Measurements from ENCODE around the gene SLC5A7. TPM values are rescaled to one million over a fixed set of nuclear protein-coding genes. Genes with fewer than 3 reads are reported as not detected.

Gene SLC5A7
- total and polyA plus RNA-seq, 4 donors: under 0.01 TPM; not detected in 3

DNA sequence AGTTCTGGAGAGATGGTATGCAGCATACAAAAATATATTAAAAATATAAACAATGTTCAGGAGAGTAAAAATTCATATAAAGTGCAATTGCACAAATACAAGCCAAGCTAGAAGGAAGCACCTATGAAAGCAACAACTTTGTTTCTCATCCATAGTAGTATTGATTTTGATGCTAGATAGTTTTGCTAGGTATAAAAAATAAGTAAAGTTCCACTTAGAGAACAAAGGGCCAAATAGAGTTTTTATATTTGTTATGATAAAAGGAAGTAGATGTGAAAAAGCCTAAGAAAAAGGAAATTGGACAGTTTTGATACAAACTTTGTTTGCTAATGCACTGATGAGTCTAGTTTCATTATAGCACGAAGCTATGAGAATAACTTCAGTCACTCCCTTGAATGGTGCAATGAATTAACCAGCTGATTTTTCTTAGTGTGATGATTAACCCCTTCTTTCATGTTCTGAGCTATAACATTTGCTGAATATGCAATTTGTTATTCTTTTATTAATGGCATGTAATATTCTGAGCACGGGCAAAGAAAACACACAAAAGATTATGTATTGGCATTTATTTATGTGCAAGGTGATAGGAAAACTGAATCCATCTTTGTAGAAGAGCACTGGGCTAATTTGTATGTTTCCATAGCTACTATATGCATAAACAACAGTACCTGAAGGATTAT is 24.7 kb downstream of the SLC5A7 start:
- peaks cover 0 to 15% (median 4%) of the 10 kb centered on the region in 4 donors for H3K9me3 ChIP-seq (ENCODE audit: control insufficient read depth in 4 of 4, low read length in 3 of 4)
- TF ChIP-seq, protein P1, sequence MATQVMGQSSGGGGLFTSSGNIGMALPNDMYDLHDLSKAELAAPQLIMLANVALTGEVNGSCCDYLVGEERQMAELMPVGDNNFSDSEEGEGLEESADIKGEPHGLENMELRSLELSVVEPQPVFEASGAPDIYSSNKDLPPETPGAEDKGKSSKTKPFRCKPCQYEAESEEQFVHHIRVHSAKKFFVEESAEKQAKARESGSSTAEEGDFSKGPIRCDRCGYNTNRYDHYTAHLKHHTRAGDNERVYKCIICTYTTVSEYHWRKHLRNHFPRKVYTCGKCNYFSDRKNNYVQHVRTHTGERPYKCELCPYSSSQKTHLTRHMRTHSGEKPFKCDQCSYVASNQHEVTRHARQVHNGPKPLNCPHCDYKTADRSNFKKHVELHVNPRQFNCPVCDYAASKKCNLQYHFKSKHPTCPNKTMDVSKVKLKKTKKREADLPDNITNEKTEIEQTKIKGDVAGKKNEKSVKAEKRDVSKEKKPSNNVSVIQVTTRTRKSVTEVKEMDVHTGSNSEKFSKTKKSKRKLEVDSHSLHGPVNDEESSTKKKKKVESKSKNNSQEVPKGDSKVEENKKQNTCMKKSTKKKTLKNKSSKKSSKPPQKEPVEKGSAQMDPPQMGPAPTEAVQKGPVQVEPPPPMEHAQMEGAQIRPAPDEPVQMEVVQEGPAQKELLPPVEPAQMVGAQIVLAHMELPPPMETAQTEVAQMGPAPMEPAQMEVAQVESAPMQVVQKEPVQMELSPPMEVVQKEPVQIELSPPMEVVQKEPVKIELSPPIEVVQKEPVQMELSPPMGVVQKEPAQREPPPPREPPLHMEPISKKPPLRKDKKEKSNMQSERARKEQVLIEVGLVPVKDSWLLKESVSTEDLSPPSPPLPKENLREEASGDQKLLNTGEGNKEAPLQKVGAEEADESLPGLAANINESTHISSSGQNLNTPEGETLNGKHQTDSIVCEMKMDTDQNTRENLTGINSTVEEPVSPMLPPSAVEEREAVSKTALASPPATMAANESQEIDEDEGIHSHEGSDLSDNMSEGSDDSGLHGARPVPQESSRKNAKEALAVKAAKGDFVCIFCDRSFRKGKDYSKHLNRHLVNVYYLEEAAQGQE (IDR thresholded peaks at IDR 0.05): no peak
- no peak for TF ChIP-seq FOXA2 (IDR thresholded peaks at IDR 0.05)
- TF ChIP-seq TAF1 (conservative IDR thresholded peaks at IDR 0.05): no peak
- no peak for TF ChIP-seq HNF4A (conservative IDR thresholded peaks at IDR 0.05)
- TF ChIP-seq NR2F2 (IDR thresholded peaks at IDR 0.05): no peak
- TF ChIP-seq, protein P2, sequence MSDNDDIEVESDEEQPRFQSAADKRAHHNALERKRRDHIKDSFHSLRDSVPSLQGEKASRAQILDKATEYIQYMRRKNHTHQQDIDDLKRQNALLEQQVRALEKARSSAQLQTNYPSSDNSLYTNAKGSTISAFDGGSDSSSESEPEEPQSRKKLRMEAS (IDR thresholded peaks at IDR 0.05): no peak
- TF ChIP-seq, protein P3, sequence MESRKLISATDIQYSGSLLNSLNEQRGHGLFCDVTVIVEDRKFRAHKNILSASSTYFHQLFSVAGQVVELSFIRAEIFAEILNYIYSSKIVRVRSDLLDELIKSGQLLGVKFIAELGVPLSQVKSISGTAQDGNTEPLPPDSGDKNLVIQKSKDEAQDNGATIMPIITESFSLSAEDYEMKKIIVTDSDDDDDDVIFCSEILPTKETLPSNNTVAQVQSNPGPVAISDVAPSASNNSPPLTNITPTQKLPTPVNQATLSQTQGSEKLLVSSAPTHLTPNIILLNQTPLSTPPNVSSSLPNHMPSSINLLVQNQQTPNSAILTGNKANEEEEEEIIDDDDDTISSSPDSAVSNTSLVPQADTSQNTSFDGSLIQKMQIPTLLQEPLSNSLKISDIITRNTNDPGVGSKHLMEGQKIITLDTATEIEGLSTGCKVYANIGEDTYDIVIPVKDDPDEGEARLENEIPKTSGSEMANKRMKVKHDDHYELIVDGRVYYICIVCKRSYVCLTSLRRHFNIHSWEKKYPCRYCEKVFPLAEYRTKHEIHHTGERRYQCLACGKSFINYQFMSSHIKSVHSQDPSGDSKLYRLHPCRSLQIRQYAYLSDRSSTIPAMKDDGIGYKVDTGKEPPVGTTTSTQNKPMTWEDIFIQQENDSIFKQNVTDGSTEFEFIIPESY (IDR thresholded peaks at IDR 0.05): no peak
- no peaks in the 10 kb centered on the region for H3K27me3 ChIP-seq (ENCODE audit: control insufficient read depth in 4 of 4, insufficient read depth in 4 of 4, low read length in 3 of 4)
- no peak overlapping the region for H3K27ac ChIP-seq (ENCODE audit: low read depth in 1 of 2, low read length in 2 of 2)
- WGBS: 69% methylated on average over 2 of the region's 2 CpGs
- H3K4me3 ChIP-seq (ENCODE audit: low read depth in 1 of 3, low read length in 3 of 3): no peak overlapping the region
- no peak overlapping the region for H3K9ac ChIP-seq (ENCODE audit: low read depth in 1 of 2, low read length in 2 of 2)
- no peaks in the 10 kb centered on the region for H3K4me1 ChIP-seq (ENCODE audit: control insufficient read depth in 4 of 4, insufficient read depth in 4 of 4, low read length in 3 of 4)
- DNase-seq (ENCODE audit: low spot score): no peak
- H3K36me3 ChIP-seq (ENCODE audit: control insufficient read depth in 4 of 4, insufficient read depth in 3 of 4, low read depth in 1 of 4, low read length in 3 of 4): no peaks in the 10 kb centered on the region

DNA sequence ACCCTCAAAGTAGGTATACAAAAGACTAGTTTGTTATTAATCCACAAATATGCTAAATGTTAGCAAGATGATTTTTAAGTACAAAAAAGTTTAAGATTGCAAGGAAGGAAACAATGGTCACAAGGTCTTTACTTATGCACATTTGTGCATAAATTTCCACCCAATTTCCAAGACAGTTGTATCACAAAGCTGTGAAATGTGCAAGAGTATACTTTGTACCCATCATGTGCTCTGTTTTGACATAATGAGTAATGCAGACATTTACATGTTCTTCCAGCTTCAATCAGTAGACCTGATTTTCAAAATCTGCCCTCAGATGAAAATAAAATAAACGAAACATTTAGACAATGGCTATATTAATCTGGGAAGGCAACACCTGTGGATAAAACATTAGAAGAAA is 27.0 kb downstream of the SLC5A7 start:
- no peaks in the 10 kb centered on the region for H3K4me1 ChIP-seq (ENCODE audit: control insufficient read depth in 4 of 4, insufficient read depth in 4 of 4, low read length in 3 of 4)
- H3K27ac ChIP-seq (ENCODE audit: low read depth in 1 of 2, low read length in 2 of 2): no peak overlapping the region
- H3K9me3 ChIP-seq (ENCODE audit: control insufficient read depth in 4 of 4, low read length in 3 of 4): peaks cover 0 to 15% (median 4%) of the 10 kb centered on the region in 4 donors
- H3K9ac ChIP-seq (ENCODE audit: low read depth in 1 of 2, low read length in 2 of 2): no peak overlapping the region
- DNase-seq (ENCODE audit: low spot score): no peak
- no peak for TF ChIP-seq RAD21 (IDR thresholded peaks at IDR 0.05)
- no peak for TF ChIP-seq HNF4A (conservative IDR thresholded peaks at IDR 0.05)
- TF ChIP-seq, protein P3 (IDR thresholded peaks at IDR 0.05): no peak
- TF ChIP-seq FOXA1 (IDR thresholded peaks at IDR 0.05): no peak
- no peak for TF ChIP-seq TAF1 (conservative IDR thresholded peaks at IDR 0.05)
- no peak for TF ChIP-seq JUND (IDR thresholded peaks at IDR 0.05)
- TF ChIP-seq FOXA2 (IDR thresholded peaks at IDR 0.05): no peak
- 72% methylated on average over 1 of the region's 1 CpG for WGBS
- H3K27me3 ChIP-seq (ENCODE audit: control insufficient read depth in 4 of 4, insufficient read depth in 4 of 4, low read length in 3 of 4): no peaks in the 10 kb centered on the region
- H3K36me3 ChIP-seq (ENCODE audit: control insufficient read depth in 4 of 4, insufficient read depth in 3 of 4, low read depth in 1 of 4, low read length in 3 of 4): no peaks in the 10 kb centered on the region
- no peak overlapping the region for H3K4me3 ChIP-seq (ENCODE audit: low read depth in 1 of 3, low read length in 3 of 3)

All from liver (tissue), 9 donors.